Measurements from ENCODE around the gene CELF1. TPM values are rescaled to one million over a fixed set of nuclear protein-coding genes. Genes with fewer than 3 reads are reported as not detected.
"Not testable (repeated sequence)": the region's sequence is repeated elsewhere in the genome, so short reads cannot be mapped to it uniquely, and the experiment has no call there.

CELF1 gene
- total RNA-seq, 1 donor from 2014 or later: 97.5 TPM

DNA sequence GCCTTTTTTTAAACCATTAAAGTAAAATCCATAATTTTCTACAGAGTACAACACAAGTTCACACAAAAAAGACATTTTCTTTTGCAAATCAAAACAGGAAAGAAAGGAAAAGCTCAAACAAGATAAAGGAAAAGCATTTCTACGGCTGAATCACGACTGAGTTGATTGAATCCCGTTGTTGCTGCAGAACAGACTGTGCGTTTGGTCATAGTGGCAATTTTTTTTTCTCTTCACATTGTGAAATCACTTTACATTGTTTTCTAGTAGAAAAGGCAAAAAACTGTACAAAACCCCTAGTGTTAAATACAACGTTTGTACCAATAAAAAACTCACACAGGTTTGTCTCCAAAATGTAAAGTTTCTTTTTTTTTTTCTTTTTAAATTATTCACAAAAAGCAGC is 86.7 kb downstream of the CELF1 start:
- peak overlapping the region; percentile 4 for H3K4me3 ChIP-seq
- H3K36me3 ChIP-seq: peaks cover 63% of the 10 kb centered on the region
- peaks cover 14% of the 10 kb centered on the region for H3K4me1 ChIP-seq
- intact Hi-C loops (cut with DNase I): no loop called here
- H3K27me3 ChIP-seq: no peaks in the 10 kb centered on the region
- no peak for DNase-seq
- ATAC-seq: no peak
- TF ChIP-seq, protein P1, sequence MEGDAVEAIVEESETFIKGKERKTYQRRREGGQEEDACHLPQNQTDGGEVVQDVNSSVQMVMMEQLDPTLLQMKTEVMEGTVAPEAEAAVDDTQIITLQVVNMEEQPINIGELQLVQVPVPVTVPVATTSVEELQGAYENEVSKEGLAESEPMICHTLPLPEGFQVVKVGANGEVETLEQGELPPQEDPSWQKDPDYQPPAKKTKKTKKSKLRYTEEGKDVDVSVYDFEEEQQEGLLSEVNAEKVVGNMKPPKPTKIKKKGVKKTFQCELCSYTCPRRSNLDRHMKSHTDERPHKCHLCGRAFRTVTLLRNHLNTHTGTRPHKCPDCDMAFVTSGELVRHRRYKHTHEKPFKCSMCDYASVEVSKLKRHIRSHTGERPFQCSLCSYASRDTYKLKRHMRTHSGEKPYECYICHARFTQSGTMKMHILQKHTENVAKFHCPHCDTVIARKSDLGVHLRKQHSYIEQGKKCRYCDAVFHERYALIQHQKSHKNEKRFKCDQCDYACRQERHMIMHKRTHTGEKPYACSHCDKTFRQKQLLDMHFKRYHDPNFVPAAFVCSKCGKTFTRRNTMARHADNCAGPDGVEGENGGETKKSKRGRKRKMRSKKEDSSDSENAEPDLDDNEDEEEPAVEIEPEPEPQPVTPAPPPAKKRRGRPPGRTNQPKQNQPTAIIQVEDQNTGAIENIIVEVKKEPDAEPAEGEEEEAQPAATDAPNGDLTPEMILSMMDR (IDR thresholded peaks at IDR 0.05): no peak
- H3K27ac ChIP-seq: peak overlapping the region; percentile 51
- no peaks in the 10 kb centered on the region for H3K9me3 ChIP-seq

DNA sequence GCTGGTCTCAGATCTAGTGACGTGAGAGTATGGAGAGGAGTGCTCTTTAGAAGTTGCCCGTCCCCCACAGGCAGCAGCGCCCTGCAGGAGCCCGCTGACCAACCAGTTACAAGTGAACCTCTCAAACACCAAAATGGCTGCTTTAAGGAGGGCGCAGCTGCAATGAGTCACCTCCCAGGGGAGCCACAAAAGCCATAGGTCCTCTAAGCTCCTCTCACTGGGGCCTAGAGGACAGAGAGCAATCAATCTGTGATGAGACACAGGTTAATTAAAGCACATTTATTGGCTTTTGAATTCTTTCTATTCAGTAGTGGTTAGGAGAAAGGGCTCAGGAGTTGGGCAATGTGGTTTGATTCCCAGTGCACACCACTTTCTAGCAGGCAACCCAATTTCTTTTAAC is 88.4 kb downstream of the CELF1 start:
- Histone ChIP-seq H3K36me3 (peaks cover 45% of the 10 kb centered on the region), H3K9me3 (no peaks in the 10 kb centered on the region), H3K27ac (no peak overlapping the region), H3K27me3 (no peaks in the 10 kb centered on the region), H3K4me1 (peaks cover 14% of the 10 kb centered on the region), H3K4me3 (no peak overlapping the region)
- ATAC-seq (no peak), DNase-seq (peak; percentile 30)
- TF ChIP-seq, protein P1 (IDR thresholded peaks at IDR 0.05): no peak
- intact Hi-C loops (cut with DNase I): no loop called here

GRCh38 chr11:47461876-47462275 is 91.1 kb downstream of the CELF1 start:
- ATAC-seq: no peak
- intact Hi-C loops (cut with DNase I): no loop called here
- H3K27ac ChIP-seq: no peak overlapping the region
- no peaks in the 10 kb centered on the region for H3K9me3 ChIP-seq
- no peak overlapping the region for H3K4me3 ChIP-seq
- peaks cover 27% of the 10 kb centered on the region for H3K36me3 ChIP-seq
- TF ChIP-seq, protein P1 (IDR thresholded peaks at IDR 0.05): no peak
- DNase-seq: peak; percentile 32
- no peaks in the 10 kb centered on the region for H3K27me3 ChIP-seq
- peaks cover 9% of the 10 kb centered on the region for H3K4me1 ChIP-seq

DNA sequence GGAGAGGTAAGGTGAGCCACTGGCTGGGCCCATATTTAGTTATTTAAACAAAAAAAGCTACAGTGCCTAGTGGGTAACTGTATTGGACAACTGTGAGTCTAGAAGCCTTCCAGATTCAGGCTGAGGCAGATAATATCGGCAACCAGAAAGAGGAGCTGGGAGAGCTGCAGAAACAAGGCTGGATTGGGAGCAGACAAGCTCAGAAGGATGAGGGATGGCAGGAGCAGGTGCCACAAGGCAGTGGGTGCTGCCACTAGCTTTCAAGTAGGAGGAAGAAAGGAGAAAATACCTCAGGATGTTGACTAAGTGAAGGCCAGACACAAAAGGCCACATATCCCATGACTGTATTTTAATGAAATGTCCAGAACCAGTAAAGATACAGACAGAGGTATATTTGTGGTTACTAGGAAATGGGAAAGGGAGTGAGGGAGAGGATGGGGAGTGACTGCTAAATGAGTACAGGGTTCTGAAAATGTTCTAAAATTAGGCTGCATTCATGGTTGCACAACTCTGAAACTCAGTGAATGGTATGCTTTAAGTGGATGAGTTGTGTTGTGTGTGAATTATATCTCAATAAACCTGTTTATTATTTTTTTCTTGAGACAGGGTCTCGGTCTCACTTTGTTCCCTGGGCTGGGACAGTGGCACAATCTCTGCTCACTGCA is 92.2 kb downstream of the CELF1 start:
- intact Hi-C loops (cut with DNase I): no loop called here
- no peak overlapping the region for H3K4me3 ChIP-seq
- no peaks in the 10 kb centered on the region for H3K27me3 ChIP-seq
- H3K9me3 ChIP-seq: no peaks in the 10 kb centered on the region
- no peaks in the 10 kb centered on the region for H3K4me1 ChIP-seq
- peaks cover 18% of the 10 kb centered on the region for H3K36me3 ChIP-seq
- TF ChIP-seq, protein P1 (IDR thresholded peaks at IDR 0.05): no peak
- no peak overlapping the region for H3K27ac ChIP-seq
- DNase-seq (no peak), ATAC-seq (no peak)

GRCh38 chr11:47454258-47454671 is 98.7 kb downstream of the CELF1 start:
- H3K27ac ChIP-seq; H3K9me3 ChIP-seq; H3K4me1 ChIP-seq; H3K27me3 ChIP-seq; H3K4me3 ChIP-seq; intact Hi-C loops (cut with DNase I); H3K36me3 ChIP-seq: not testable (repeated sequence)
- ATAC-seq (peak; percentile 96), DNase-seq (peak; percentile 70)
- TF ChIP-seq, protein P1 (IDR thresholded peaks at IDR 0.05): peak; percentile 79

GRCh38 chr11:47453365-47453764 is 99.6 kb downstream of the CELF1 start:
- Histone ChIP-seq H3K4me1 (no peaks in the 10 kb centered on the region), H3K4me3 (no peak overlapping the region), H3K27me3 (no peaks in the 10 kb centered on the region), H3K36me3 (no peaks in the 10 kb centered on the region), H3K27ac (no peak overlapping the region), H3K9me3 (no peaks in the 10 kb centered on the region)
- TF ChIP-seq, protein P1 (IDR thresholded peaks at IDR 0.05): no peak
- ATAC-seq: no peak
- intact Hi-C loops (cut with DNase I): no loop called here
- DNase-seq: no peak

Data from upper lobe of right lung (tissue), 1 donor.